ENCODE data around the gene PCDH19.
A peak's percentile ranks its signal among the peaks of the same experiment; 100 is the strongest.

PCDH19 gene

DNA sequence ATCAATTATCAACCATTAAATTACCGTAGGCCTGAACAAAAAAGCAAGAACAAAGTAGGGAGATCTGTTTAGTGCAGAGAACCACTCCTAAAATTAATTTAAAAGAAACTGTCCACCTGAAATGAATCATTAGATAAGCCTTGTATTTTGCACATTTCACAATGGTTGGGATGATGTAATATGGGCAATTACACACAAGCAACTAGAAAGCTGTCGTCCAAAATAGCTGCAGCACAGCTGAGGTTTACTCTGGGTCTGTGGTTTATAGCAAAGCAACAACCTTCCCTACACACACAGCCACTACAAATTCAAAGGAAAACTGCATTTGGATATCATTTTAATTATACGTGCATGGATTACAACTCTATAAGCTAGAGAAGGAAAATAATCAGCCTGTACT lies 28.5 kb downstream of the PCDH19 start:
- TF ChIP-seq, protein P1, sequence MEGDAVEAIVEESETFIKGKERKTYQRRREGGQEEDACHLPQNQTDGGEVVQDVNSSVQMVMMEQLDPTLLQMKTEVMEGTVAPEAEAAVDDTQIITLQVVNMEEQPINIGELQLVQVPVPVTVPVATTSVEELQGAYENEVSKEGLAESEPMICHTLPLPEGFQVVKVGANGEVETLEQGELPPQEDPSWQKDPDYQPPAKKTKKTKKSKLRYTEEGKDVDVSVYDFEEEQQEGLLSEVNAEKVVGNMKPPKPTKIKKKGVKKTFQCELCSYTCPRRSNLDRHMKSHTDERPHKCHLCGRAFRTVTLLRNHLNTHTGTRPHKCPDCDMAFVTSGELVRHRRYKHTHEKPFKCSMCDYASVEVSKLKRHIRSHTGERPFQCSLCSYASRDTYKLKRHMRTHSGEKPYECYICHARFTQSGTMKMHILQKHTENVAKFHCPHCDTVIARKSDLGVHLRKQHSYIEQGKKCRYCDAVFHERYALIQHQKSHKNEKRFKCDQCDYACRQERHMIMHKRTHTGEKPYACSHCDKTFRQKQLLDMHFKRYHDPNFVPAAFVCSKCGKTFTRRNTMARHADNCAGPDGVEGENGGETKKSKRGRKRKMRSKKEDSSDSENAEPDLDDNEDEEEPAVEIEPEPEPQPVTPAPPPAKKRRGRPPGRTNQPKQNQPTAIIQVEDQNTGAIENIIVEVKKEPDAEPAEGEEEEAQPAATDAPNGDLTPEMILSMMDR (IDR thresholded peaks at IDR 0.05; ENCODE audit: low read depth, low read length), result no peak
- no peak overlapping the region for H3K4me3 ChIP-seq (ENCODE audit: low read depth, low read length)

DNA sequence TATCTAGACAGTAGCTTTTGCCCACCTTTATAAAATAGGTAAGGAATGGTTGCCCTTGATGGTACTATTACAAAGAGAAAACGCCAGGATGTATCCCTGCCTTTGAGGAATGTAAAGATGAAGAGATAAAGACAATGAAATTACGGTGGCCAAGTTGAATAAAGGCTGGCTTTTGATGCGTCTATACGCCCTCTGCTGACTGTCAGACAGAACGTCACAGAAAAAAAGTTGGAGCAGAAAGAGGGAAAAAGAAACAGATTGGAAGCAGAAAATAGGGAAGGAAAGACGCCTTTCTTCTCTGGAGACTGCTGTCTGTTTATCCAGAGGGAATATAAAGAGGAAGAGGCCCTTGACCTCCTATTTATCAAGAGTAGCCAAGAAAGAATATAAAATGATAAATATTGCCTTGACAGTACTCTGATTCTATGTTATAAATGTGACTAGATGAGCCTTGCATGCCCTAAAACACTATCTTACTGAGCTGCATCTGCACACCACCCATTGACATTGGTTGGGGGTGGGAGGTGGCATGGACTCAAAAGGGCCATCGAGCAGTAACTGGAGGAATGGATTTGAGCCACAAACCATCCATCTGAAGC lies 30.6 kb downstream of the PCDH19 start:
- TF ChIP-seq, protein P1 (IDR thresholded peaks at IDR 0.05; ENCODE audit: low read depth, low read length), result 0 out of 2 replicates have a peak, but pooled peaks have one; percentile 18
- H3K4me3 ChIP-seq (ENCODE audit: low read depth, low read length), result no peak overlapping the region

DNA sequence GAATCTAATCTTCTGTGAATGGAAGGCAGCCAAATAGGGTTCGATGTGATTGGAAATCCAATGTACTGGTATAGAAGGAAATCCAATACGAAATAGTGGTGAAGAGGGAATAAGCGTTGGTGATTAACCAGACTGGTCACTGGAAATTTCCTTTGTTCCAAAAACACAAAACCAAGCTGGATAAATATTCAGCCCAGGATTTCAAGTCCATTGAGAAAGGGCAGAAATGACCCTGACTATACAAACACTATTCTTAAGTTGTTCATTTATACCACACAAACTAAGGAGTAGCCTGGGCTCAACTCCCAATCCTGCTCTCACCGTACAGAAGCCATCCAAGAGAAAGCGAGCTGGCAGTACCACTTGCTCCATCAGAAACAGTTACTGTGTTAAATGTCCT lies 32.2 kb downstream of the PCDH19 start:
- H3K4me3 ChIP-seq (ENCODE audit: low read depth, low read length), result no peak overlapping the region
- TF ChIP-seq, protein P1 (IDR thresholded peaks at IDR 0.05; ENCODE audit: low read depth, low read length), result no peak

DNA sequence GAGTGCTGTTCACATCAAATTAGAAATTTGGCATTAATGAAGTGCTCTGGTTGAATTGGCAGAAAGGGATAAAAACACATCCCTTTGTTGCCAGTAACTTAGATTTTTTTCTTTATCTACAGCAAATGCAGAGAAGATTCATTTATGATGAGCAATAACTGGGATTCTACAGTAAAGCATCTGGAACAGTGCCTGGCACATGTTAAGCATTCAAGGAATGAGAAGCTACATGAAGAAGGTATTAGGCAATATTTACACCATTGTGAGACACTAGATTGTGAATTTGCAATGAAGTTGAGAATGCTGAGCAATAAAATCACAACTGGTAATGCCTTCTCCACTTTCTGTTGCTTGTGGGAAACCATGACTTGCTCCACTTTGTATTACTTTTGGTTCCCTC lies 33.5 kb downstream of the PCDH19 start:
- TF ChIP-seq, protein P1 (IDR thresholded peaks at IDR 0.05; ENCODE audit: low read depth, low read length), result no peak
- H3K4me3 ChIP-seq (ENCODE audit: low read depth, low read length), result no peak overlapping the region

DNA sequence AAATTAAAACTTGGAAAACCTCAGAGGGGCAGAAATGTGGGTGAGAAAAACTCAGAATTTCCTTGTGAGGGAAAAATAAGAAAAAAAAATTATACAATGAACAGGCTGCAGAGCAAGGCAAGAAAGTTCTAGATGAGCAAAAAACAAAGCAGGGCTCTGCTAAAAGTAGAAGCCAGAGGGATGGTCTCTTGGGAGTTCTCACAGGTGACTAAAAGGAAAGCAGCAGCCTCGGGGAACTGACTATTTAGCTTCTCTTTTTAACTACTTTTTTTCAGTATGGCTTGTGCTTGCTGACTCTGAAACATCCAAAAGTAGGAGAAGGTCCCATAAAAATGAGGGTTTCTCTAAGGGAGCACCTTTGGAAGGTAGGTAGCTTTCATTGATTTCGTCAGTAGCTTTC lies 36.4 kb downstream of the PCDH19 start:
- TF ChIP-seq, protein P1 (IDR thresholded peaks at IDR 0.05; ENCODE audit: low read depth, low read length), result no peak
- no peak overlapping the region for H3K4me3 ChIP-seq (ENCODE audit: low read depth, low read length)

DNA sequence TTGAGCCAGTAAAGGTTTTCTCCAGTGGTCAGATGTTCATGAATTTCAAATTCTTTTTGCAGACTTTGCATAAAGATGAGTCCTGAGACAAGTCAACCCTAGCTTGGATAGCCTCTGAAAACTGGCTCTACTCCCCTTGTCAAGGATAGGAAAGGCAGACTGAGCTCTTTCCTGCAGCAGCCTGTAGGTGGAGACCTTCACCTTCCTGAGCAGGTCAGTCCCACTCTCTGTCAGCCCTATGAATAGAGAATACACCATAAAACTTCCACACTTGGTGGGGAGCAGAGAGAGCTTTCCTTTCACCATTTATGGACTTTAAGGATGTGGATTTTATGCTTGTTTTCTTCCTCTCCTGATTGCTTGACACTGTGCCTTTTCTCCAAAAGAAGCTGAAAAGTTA lies 41.9 kb downstream of the PCDH19 start:
- H3K4me3 ChIP-seq (ENCODE audit: low read depth, low read length), result no peak overlapping the region
- TF ChIP-seq, protein P1 (IDR thresholded peaks at IDR 0.05; ENCODE audit: low read depth, low read length), result no peak

DNA sequence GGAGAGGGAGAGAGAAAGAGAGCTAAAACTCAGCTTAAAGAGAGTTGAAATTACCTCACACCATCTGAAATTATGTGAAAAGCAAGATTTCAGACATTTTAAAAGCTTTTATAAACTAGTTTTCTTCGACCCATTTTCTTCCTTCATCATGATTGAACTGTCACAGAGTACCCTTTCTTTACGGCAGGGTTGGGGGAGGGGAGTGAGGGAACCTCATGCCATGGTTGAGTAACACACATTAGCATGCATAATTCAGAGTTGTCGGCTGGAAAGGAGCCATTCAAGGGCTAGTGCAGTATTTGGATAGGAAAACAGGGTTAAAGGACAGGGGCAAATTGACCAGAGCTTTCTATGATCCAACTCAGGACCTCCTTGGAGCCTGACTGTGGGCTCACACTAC lies 46.2 kb downstream of the PCDH19 start:
- TF ChIP-seq, protein P1 (IDR thresholded peaks at IDR 0.05; ENCODE audit: low read depth, low read length), result no peak
- no peak overlapping the region for H3K4me3 ChIP-seq (ENCODE audit: low read depth, low read length)

Measured in WI38 (cell line).